Ammon's horn (tissue), 1 donor: ENCODE measurements around the gene XRCC4.
A peak's percentile ranks its signal among the peaks of the same experiment; 100 is the strongest.
"Not testable (repeated sequence)": the region's sequence is repeated elsewhere in the genome, so short reads cannot be mapped to it uniquely, and the experiment has no call there.

Source experiments
- DNase-seq: peaks from one replicate; pipeline ENCODE4 v3.0.0-alpha.2; 2016; ENCODE audit warnings: low spot score

Gene XRCC4

GRCh38 chr5:83353231-83353630, 275.9 kb downstream of the XRCC4 start:
- DNase-seq: no peak

GRCh38 chr5:83353774-83354173, 276.4 kb downstream of the XRCC4 start:
- DNase-seq: no peak

- DNase-seq: no peak
Observed at GRCh38 chr5:83354958-83355357, 277.6 kb downstream of the XRCC4 start.

- DNase-seq: not testable (repeated sequence)
Observed at GRCh38 chr5:83355482-83356014, 278.2 kb downstream of the XRCC4 start.

- DNase-seq: no peak
Observed at GRCh38 chr5:83357621-83358231, 280.4 kb downstream of the XRCC4 start.

GRCh38 chr5:83360573-83360972, 283.2 kb downstream of the XRCC4 start:
- no peak for DNase-seq

GRCh38 chr5:83362526-83362925, 285.2 kb downstream of the XRCC4 start:
- DNase-seq: no peak

GRCh38 chr5:83363111-83363885, 286.0 kb downstream of the XRCC4 start:
- no peak for DNase-seq

GRCh38 chr5:83363886-83364275, 286.5 kb downstream of the XRCC4 start:
- no peak for DNase-seq

- DNase-seq: no peak
Observed at GRCh38 chr5:83364312-83365299, 287.3 kb downstream of the XRCC4 start.

- peak; percentile 42 for DNase-seq
Observed at GRCh38 chr5:83368319-83368718, 291.0 kb downstream of the XRCC4 start.

- no peak for DNase-seq
Observed at GRCh38 chr5:83368835-83369234, 291.5 kb downstream of the XRCC4 start.

GRCh38 chr5:83370957-83371356, 293.6 kb downstream of the XRCC4 start:
- DNase-seq: no peak

GRCh38 chr5:83371726-83372125, 294.4 kb downstream of the XRCC4 start:
- DNase-seq: no peak

- DNase-seq: no peak
Observed at GRCh38 chr5:83374547-83374946, 297.2 kb downstream of the XRCC4 start.

- DNase-seq: no peak
Observed at GRCh38 chr5:83375049-83375745, 297.9 kb downstream of the XRCC4 start.

GRCh38 chr5:83376461-83376860, 299.1 kb downstream of the XRCC4 start:
- no peak for DNase-seq

- no peak for DNase-seq
Observed at GRCh38 chr5:83377131-83377865, 300.0 kb downstream of the XRCC4 start.

- no peak for DNase-seq
Observed at GRCh38 chr5:83378624-83379289, 301.4 kb downstream of the XRCC4 start.

GRCh38 chr5:83385812-83386211, 308.5 kb downstream of the XRCC4 start:
- DNase-seq: no peak
